ENCODE results near the gene TMIGD1. TPM values are rescaled to one million over a fixed set of nuclear protein-coding genes. Genes with fewer than 3 reads are reported as not detected.

The TMIGD1 gene
- total and polyA plus RNA-seq, 4 donors: not detected

DNA sequence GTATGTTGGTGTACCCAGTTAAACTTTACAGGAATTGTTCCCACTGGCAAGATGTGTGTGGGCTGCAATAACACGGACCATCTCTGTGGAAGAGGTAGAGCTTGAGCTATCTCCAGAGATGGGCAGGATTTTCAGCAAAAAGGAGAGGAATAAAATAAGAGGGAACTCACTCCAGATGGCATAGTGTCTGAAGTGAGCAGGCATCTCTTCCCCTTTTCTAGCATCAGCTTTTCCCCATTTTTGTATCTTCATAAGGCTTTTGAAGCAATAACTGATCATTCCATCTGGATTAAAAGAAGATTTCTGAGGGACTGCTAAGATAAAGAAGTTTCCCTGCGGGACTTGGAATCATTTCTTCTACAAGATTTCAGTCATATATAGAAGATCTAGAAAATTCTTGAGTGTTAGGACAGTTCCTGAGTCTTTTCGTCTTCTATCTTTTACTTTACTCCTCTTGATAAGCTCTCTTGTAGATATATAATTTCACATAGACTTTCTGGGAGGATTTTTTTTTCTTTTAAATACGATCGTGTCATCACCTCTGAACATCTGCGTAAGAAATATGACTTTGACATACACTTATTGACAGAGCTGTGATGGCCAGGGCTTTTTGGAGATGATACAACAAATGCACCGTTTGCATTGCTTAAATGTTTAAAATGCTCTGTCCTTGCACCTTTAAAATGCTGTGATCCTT, 46.9 kb upstream of the TMIGD1 start:
- Histone ChIP-seq H3K9ac (ENCODE audit: insufficient read depth in 1 of 2, low read length in 2 of 2) (peak overlapping the region in 1 of 2 donors; percentile 14), H3K4me3 (peak overlapping the region; percentile 24), H3K9me3 (ENCODE audit: control insufficient read depth in 4 of 4, insufficient read depth in 3 of 4, low read length in 3 of 4) (no peaks in the 10 kb centered on the region), H3K27me3 (ENCODE audit: control insufficient read depth in 3 of 3, insufficient read depth in 3 of 3, low read length in 2 of 3) (no peaks in the 10 kb centered on the region), H3K36me3 (ENCODE audit: control insufficient read depth in 4 of 4, insufficient read depth in 4 of 4, low read length in 4 of 4) (peaks cover 0 to 5% (median under 1%) of the 10 kb centered on the region in 4 donors), H3K27ac (ENCODE audit: low read depth in 1 of 2, low read length in 1 of 2) (no peak overlapping the region), H3K4me1 (ENCODE audit: control insufficient read depth in 5 of 5, insufficient read depth in 5 of 5, low read length in 5 of 5) (peaks cover 5 to 54% (median 28%) of the 10 kb centered on the region in 5 donors)
- TF ChIP-seq, protein P1, sequence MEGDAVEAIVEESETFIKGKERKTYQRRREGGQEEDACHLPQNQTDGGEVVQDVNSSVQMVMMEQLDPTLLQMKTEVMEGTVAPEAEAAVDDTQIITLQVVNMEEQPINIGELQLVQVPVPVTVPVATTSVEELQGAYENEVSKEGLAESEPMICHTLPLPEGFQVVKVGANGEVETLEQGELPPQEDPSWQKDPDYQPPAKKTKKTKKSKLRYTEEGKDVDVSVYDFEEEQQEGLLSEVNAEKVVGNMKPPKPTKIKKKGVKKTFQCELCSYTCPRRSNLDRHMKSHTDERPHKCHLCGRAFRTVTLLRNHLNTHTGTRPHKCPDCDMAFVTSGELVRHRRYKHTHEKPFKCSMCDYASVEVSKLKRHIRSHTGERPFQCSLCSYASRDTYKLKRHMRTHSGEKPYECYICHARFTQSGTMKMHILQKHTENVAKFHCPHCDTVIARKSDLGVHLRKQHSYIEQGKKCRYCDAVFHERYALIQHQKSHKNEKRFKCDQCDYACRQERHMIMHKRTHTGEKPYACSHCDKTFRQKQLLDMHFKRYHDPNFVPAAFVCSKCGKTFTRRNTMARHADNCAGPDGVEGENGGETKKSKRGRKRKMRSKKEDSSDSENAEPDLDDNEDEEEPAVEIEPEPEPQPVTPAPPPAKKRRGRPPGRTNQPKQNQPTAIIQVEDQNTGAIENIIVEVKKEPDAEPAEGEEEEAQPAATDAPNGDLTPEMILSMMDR (IDR thresholded peaks at IDR 0.05; ENCODE audit: control extremely low read depth, extremely low read depth): no peak
- 58 to 67% methylated on average over 7 of the region's 7 CpGs for WGBS, 2 donors
- ATAC-seq (ENCODE audit: insufficient read depth, low FRiP score): no peak
- DNase-seq: no peak

DNA sequence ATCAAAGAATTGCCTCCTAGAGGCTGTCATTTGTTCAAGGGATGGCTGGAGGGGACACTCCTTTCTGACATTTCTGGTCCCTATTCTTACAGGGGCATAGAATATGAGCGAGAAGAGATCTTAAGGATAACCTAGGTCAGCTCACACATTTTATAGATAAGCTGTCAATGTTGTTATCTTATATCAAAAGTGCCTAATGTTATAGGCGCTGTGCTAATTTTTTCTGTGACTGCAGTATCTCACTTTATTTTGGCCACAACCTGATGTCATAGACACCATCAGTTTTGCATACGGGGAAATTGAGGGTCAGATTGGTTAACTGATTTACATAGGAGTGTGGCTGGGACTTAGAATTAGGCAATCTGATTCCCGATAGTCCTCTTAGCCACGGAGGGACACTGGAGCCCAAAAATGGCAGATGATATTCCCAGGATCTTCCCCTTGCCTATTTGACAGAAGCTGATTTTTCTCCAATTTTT, 46.1 kb upstream of the TMIGD1 start:
- H3K9me3 ChIP-seq (ENCODE audit: control insufficient read depth in 4 of 4, insufficient read depth in 3 of 4, low read length in 3 of 4): no peaks in the 10 kb centered on the region
- ATAC-seq (ENCODE audit: insufficient read depth, low FRiP score): no peak
- DNase-seq: peak in 1 of 3 donors; percentile 19
- WGBS, 2 donors: 11 to 25% methylated on average over 5 of the region's 5 CpGs
- H3K27ac ChIP-seq (ENCODE audit: low read depth in 1 of 2, low read length in 1 of 2): peak overlapping the region; percentile 80 to 91
- no peaks in the 10 kb centered on the region for H3K36me3 ChIP-seq (ENCODE audit: control insufficient read depth in 4 of 4, insufficient read depth in 4 of 4, low read length in 4 of 4)
- TF ChIP-seq, protein P1 (IDR thresholded peaks at IDR 0.05; ENCODE audit: control extremely low read depth, extremely low read depth): no peak
- peaks cover 5 to 55% (median 30%) of the 10 kb centered on the region in 5 donors for H3K4me1 ChIP-seq (ENCODE audit: control insufficient read depth in 5 of 5, insufficient read depth in 5 of 5, low read length in 5 of 5)
- no peaks in the 10 kb centered on the region for H3K27me3 ChIP-seq (ENCODE audit: control insufficient read depth in 3 of 3, insufficient read depth in 3 of 3, low read length in 2 of 3)
- H3K9ac ChIP-seq (ENCODE audit: insufficient read depth in 1 of 2, low read length in 2 of 2): peak overlapping the region; percentile 19 to 80
- peak overlapping the region; percentile 98 for H3K4me3 ChIP-seq

DNA sequence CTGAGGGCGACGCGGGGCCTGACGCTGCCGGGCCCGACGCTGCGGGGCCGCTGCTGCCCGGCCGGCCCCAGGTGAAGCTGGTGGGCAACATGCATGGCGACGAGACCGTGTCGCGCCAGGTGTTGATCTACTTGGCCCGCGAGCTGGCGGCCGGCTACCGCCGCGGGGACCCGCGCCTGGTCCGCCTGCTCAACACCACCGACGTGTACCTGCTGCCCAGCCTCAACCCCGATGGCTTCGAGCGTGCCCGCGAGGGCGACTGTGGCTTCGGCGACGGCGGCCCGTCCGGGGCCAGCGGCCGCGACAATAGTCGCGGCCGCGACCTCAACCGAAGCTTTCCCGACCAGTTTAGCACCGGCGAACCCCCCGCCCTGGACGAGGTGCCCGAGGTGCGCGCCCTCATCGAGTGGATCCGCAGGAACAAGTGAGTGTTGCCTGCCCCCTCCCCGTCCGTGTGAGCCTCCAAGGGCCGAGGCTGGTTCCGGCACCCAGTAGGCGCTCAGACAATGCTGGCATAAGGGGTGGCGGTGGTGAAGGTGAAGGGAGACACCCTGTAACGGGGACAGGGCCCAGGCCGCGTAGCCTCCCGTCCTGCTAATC, 45.5 kb upstream of the TMIGD1 start:
- DNase-seq (peak in 1 of 3 donors; percentile 10), ATAC-seq (ENCODE audit: insufficient read depth, low FRiP score) (peak; percentile 3)
- TF ChIP-seq, protein P1 (IDR thresholded peaks at IDR 0.05; ENCODE audit: control extremely low read depth, extremely low read depth): no peak
- Histone ChIP-seq H3K4me3 (peak overlapping the region; percentile 98), H3K27me3 (ENCODE audit: control insufficient read depth in 3 of 3, insufficient read depth in 3 of 3, low read length in 2 of 3) (no peaks in the 10 kb centered on the region), H3K9me3 (ENCODE audit: control insufficient read depth in 4 of 4, insufficient read depth in 3 of 4, low read length in 3 of 4) (no peaks in the 10 kb centered on the region), H3K36me3 (ENCODE audit: control insufficient read depth in 4 of 4, insufficient read depth in 4 of 4, low read length in 4 of 4) (no peaks in the 10 kb centered on the region), H3K4me1 (ENCODE audit: control insufficient read depth in 5 of 5, insufficient read depth in 5 of 5, low read length in 5 of 5) (peaks cover 5 to 55% (median 30%) of the 10 kb centered on the region in 5 donors), H3K27ac (ENCODE audit: low read depth in 1 of 2, low read length in 1 of 2) (peak overlapping the region; percentile 91 to 97), H3K9ac (ENCODE audit: insufficient read depth in 1 of 2, low read length in 2 of 2) (peak overlapping the region in 1 of 2 donors; percentile 80)
- 1% methylated on average over 65 to 68 of the region's 68 CpGs for WGBS, 2 donors
